8988T (cell line): Measurements from ENCODE around the gene TBX4.
"Not testable (repeated sequence)": the region's sequence is repeated elsewhere in the genome, so short reads cannot be mapped to it uniquely, and the experiment has no call there.

ENCODE experiments used
- DNase-seq: peaks from one replicate; pipeline ENCODE4 v3.0.0; 2011

The TBX4 gene

DNA sequence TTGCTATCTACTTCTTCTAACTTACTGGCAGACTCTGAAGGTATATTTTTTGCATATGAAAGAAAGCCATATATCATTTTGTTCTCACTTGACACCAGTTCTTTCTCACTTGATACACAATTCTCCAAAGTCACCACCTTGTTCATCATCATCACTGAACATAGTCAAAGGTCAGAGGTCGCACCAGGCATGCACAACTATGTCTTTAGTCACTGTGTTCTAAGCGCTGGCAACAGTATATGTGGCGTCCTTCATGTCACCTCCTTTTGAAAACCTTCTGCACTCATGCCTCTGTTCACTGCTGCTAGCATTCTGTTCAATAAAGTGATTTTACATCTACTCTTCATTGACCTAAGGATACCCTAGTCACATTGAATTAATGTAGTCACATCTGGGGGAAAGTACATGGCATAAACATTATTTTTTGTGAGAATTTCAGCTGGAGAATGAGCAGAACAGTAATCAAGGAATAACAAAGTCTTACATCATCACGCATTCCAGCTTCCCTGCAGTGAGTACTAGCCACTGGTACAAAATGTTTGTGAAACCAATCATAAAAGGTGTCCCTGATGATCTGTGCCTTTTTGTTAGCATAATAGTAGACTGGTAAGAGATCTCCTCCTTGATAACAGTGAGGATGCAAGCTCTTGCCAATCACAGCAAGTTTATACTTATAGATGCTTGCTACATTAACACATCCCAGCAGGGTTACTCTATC is 20.5 kb upstream of the TBX4 start:
- no peak for DNase-seq

DNA sequence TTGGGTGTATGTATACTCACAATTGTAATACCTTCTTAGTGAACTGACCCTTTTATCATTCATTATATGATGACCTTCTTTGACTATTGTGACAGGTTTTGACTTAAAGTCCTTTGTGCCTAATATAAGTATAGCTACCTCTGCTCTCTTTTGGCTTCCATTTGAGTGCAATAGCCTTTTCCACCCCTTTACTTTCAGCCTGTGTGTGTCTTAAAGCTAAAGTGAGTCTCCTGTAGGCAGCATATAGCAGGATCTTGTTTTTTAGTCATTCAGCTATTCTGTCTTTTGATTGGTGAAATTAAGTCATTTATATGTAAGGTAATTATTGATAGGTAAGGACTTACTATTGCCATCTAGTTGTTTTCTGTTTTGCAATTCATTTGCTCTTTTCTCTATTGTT is 15.9 kb upstream of the TBX4 start:
- no peak for DNase-seq

DNA sequence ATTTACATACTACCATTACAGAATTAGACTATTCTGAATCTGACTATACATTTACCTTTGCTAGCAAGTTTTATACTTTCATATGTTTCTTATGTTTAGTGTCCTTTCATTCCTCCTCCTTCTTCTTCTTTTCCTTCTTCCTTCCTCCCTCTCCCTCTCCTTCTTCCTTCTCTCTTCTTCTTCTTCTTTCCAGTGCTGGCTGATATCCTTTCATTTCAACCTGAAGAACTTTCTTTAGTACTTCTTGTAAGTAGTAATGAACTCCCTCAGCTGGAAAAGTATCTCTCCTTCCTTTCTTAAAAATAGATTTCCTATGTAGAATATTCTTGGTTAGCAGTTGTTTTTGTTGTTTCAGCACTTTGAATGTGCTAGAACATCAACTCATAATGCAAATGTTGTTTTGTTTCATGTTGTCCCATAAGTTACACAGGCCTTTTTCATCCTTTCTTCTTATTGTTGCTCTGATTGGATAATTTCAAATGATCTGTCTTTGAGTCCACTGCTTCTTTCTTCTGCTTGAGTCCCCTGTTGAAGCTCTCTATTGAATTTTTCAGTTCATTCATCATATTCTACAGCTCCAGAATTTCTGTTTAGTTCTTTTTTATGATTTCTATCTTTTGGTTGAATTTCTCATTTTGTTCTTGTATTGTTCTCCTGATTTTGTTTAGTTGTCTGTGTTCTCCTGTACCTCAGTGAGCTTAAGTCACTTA is 15.1 kb upstream of the TBX4 start:
- DNase-seq = no peak

DNA sequence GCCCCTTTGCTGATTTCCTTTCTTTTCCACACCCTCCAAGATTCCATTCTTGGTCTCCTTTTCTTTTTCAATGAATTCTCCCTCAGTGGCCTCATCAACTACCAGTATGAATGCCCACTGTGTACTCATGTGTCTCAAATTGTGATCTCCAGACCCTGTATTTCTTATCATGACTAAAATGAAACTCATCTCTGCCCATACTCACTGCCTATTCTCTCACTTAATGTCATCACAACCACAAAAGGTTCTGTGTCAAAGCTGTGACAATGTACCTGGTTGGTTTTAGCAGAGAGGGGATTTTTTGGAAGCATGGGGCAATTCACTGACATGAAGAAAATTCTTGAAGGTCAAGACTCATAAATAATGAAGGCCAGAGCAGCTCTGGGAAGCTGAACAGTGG is 11.5 kb upstream of the TBX4 start:
- no peak for DNase-seq

DNA sequence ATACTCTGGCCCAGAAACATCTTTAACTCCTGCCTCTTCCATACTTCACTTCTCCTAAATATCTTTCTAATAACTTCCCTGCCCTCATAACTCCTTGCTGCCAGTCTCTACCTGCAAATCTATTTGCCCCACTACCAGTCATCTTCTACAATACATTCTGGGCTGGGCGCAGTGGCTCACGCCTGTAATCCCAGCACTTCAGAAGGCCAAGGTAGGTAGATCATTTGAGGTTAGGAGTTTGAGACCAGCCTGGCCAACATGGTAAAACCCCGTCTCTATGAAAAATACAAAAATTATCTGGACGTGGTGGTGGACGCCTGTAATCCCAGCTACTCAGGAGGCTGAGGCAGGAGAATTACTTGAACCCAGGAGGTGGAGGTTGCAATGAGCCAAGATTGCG is 10.7 kb upstream of the TBX4 start:
- DNase-seq = not testable (repeated sequence)

DNA sequence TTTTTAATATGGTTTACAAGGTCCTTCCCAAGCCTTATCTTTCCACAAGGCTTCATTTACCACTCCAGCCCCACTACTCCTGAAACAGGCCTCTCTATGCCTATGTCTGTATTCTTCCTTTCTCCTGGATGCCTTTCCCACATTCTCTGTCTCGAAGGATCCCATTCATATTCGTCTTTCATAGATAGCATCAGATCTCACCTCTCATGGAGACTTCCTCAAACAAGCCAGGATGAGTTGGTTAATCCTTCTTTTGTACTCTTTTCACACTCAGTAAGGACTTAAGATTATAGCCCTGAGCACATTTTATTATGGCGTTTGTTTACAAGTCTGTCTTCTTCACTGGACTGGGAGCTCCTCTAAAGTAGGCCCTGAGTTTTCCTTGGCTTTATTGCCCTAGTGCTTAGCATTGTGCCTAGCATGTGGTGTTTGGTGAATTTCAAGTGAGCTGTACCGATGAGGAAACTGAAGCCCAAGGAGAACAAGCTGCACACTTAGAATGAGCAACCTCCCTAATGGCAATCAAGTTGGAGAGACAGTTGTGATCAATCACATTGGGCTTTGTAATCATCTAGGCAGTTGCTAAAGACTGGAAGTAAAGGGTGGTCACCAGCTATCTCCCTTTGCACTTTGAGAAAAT is 10.0 kb upstream of the TBX4 start:
- no peak for DNase-seq

DNA sequence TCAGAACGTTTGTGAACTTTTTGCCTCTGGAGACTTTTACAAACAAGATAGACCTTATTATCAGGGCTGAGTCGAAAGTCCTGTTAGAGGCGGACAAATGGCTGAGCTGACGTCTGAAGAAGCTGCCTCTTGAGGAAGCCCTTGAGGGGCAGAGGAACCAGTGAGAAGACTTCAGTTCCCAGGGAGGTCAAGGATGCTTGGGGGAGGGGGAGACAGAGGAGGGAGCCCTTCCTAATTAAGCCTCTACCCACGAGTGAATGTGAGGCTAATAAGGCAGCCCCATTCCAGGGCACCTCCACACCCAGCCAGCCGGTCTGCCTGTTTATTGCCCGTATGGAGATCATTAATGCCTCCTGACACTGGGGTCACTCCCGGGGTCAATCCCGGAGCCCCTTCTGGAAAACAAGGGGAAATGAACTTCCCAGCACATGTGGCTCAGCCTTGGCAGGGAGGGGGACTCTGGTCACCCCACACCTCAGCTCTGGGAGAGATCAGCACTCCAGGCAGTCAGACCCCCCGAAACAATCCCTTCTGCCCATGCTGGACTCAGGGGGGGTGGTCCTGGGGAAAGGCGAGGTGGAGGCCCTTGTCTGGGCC is 9.2 kb upstream of the TBX4 start:
- DNase-seq = no peak

DNA sequence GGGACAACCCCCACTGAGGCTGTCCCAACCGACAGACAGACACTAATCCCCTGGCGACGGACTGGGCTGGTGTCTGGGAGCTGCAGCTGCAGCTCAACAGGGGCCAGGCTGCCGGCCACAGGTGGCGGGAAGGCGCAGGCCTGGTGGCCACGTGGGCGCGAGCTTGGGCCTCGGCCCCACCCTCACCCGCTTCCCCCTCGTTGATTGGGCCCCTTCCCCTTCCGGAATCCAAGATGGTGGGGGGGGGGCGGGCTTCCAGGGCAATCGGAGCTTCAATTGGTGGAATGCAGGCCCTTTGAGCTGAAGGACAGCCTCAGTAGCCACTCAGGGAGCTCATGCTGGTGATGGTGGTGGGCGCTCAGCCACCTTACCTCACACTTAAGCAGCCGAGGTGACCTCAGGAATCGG is 8.7 kb upstream of the TBX4 start:
- DNase-seq = no peak

DNA sequence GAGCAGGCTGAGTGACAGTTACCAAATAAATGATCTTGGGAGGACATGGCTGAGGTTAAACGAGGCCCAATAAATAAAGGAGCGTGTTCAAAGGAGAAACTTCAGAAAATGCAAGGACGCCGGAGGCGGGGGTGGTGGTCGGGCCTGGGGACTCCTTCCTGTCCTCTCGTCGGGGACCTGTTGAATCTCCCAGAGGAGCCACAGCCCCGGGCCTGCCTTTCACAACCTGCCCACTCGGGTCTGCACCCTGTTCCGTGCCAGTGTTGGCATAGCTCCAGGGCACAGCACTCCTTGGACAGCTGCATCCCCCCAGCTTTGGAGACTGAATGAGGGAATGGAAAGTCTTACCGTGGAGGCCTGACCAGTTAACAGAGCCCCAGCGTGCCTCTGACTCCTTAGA is 8.1 kb upstream of the TBX4 start:
- DNase-seq = no peak

DNA sequence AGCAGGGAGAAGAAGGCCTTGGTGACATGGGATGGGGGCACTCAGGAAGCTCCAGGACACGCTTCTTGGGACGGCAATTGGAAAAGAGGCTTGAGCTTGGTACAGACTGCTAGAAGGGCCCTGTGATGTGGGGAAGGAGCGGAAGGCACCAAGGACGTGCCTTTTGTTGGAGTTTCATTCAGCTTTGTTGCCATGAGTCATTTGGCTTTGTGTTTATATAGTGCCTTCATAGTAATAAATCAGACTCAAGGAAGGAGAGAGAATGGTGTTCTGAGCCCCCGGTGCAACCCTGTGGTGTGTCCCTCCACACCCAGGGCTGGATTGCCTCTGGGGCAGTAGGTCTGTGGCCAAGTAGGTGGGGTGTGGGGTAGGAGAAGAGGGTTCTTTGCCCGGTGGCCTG is 7.4 kb upstream of the TBX4 start:
- no peak for DNase-seq

DNA sequence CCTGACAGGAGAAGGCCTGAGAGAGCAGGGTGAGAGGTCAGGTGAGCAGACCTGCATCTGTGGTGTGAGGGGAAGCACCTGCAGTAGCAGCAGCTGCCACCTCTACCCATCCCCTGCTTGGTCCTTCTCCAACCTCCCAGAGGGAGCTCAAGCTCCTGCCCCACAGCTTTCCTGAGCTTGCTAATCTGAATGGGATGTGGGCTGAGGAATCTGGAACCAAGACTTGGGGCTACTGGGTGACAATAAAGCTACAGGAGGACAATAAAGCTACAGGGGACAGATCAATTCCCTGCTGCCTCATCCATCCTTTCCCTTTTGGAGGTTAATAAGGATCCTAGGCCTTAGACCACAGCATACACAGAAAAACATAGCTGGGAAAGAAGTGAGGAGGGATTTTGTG is 4.9 kb upstream of the TBX4 start:
- DNase-seq = no peak

DNA sequence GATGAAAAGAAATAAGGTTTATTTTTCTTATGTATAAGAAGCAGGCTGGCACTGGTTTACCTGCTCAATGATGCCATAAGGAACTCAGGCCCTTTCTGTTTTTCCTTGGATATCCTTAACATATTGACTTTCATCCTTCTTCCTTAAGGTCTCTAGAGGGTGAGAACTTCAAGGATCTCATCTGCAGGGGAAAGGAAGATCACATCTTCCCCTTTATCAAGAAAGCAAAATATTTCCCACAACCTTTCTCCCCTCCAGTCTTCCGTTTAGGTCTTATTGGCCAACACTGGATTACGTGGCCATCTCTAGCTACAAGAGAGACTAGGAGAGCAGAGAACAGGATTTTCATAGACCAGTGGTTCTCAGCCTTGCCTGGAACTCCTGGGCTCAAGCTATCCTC is 4.2 kb upstream of the TBX4 start:
- DNase-seq = no peak

DNA sequence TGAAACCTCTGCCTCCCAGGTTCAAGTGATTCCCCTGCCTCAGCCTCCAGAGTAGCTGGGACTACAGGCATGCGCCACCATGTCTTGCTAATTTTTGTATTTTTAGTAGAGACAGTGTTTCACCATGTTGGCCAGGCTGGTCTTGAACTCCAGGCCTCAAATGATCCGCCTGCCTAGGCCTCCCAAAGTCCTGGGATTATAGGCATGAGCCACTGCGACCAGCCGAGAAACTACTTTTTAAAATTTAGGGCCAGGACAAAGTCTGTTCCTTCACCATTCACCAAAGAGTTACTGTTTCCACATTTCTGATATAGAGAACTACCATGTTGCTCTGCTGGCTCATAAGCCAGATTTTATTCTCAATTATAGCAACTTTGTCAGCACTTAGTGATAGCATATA is 3.1 kb upstream of the TBX4 start:
- DNase-seq = not testable (repeated sequence)

DNA sequence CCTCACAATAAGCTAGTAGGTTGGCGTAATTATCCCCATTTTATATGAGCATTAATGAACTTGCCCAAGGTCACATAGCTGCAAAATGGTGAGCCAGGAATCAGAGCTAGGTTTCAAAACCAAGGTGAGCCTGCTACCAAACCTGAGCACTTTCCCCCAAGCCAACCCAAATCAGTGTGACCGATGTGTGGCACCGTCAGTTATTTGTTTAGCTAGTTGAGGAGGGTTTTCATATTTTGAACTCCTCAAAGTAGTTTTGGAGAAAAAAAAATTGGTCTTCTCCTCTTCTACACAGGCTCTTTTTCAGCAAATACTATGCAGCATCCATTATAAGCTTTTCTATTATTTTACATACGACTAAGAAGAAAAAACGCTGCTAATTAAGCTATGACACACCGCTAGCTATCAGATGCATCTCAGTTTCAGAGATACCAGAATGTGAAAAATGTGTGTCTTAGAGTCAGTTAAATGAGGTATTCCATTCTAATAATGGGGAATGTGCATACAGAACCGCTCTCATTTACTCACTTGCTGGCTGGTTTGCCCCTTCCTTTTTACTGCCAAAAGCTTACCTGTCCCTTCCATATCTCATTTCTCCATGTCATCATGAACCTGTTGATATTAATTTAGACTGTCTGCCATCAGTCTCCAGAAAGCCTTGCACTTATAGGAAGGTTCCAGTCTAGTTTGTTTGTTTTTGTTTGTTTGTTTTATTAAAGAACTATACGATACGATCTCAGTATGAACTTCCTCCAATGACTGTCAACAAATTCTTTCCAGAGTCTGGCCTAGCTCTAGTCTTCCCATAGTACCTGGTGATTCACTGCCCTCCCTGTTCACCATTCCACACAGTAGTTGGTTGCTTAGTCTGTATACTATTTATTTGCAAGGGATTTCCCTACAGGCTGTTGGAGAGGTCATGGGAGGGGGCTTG is 2.2 kb upstream of the TBX4 start:
- DNase-seq = no peak

DNA sequence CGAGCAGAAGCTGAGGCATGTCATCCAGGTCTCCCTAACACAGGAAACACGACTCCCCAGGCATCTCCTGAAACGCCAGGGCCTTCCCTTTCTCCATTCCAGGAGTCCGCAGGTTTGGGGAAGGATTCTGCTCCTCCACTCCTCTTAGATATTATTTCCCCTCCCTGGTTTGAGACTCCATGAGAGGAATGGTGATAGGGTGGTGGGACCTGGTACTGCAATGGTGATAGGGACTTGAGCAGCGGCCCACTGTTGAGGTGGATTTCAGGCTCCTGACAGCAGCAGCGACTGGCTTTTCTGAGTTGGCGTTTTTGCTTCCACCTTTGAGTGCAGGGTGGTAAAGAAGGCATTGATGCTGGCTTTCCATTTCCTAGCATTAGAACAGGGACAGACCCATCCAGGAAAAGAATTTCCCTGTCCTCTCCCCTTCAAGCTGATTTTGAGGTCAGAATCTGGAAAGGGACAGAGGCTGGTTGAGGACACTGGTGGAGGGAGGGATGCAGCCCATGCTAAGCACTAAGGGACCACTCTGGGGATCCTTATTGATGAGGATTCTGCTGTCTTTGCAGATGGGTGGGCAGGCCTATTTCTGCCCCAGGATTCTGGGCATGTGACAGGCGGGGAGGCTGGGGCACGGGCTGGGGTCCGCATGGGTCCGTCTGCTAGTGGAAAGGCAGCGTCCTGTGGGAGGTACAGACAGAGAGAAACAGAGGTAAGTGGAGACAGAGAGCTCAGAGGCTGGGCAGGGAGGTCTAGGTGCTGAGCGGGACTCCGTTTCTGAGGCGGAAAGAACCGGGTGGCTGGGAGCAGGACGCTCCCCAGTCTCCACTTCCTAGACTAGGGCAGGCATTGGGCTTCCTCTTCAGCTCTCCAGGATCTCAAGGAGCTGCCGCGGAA is 1.3 kb upstream of the TBX4 start:
- no peak for DNase-seq

DNA sequence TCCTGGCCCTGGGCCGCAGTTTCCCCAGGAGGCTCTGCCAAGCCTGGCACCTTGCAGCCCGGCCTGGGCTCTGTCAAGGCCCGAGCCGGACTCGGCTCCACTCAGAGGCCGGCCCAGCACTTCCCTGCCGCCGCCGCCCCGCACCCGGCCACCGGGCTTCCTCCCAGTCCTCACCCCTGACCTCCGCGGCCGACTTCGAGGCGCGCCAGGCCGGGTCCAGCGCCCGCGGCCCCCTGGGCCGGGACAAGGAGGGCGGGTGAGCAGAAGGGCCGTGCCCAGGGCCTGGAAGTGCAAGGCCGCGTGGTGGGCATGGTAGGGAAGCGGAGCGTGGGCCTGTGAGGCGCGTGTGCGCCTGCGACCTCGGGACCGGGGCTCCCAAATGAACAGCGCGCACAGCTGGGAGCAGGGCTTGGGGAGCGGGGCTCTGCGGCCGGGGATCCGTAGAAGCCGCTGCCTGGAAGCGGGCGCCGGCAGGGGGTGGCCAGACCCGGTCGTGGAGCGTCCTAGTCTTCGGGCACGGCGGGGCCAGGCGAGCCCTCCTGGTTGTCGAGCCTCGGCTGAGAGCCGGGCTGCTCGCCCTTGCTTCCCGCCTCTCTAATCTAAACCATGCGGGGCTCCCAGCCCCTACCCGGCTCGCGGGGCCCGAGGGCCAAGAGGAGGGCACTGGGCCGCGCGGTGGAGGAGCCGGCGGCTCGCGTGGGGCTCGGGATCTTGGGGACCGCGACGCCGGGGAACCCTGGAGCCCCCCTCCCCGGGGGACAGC is 503 bp upstream of the TBX4 start:
- DNase-seq = no peak

DNA sequence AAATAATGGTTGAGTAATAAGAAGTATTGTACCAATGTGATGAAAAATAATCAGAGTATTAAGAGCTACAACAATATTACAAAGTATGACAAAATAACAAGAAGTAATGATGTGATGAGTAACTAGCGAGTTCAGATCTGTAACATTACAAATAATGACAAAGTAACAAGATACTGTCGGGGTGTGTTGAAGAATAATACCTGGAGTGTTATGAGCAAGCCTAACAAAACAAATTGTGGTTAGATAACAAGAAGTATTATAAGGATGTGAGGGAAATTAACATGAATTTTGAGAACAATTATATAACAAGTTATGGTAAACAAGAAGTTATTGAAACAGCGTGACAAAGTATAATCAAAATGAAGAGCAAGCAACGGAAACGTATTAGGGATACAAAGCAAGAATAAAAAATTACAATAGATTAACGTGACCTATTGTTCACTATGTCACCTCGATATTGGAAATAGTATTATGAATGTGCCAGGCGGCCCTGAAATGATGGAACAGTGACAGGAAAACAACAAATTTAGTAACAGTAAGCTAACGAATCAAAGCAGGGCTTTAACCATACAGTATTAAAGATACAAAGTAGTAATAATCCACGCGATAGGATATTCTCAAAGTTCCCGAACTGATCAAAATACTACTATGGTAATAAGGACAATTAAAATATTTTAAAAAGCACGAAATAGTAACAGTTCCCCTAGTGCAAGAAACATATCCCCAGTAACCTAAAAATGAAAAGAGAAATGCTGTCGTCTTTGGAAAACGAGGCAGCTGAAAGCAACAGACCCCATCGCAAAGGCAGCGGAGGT is 1.6 kb downstream of the TBX4 start:
- DNase-seq = no peak

DNA sequence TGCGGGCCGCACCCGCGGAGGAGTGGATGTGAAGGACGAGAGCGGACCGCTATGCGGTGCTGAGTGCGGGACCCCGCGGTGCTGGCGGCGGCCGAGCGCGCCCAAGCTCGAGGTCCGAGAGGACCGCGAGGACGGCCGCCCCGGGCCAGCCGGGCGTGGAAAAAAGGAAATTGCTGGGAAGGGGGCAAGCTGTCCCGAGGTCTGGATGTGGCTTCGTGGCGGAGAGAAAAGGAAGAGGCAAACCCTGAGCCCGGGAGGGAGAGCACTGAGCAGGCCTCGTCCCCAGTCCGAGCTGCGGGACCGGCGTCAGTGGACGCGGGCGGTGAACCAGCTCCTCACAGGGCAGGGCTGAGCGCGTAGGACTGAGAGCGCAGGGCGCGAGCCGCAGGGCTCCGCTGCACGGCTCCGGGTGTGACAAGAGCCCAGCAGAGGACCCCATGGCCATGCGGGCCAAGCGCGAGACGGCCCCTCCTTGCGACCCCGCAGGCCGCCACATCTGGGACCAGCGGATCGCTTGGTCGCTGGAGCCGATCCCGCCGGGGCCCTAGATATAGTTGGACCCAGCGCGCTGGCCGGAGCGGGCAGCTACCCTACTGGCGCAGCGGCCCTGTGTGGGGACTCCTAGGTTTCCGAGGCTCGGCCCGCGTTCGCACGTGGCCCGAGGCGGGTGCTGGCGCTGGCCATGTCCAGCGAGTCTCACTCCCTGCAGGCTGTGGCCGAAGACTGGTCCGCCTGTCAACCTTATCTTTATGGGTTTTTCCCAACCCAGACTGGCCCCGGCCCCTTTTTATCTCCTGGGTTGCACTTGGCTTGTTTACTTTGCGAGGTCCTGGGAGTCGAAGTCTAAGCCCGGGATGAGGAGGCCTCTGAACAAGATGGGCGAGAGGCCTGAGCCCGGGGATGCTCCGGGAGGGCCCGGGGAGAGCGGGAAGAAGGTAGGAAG is 2.4 kb downstream of the TBX4 start:
- no peak for DNase-seq
